Subcutaneous abdominal adipose tissue (tissue), 5 donors: ENCODE results near the gene CCDC93.

Experiments used
- H3K27ac ChIP-seq: one replicate; pipeline ENCODE4 v1.7.0; 2013; ENCODE audit warnings: low read depth, mild to moderate bottlenecking, inconsistent platforms, low read length, moderate library complexity
- H3K27me3 ChIP-seq, 5 donors: one replicate each; pipeline ENCODE4 v1.7.0; 2013; ENCODE audit warnings: low read length in 5 of 5, inconsistent platforms in 1 of 5; ENCODE audit not compliant: control insufficient read depth in 5 of 5, insufficient read depth in 4 of 5
- H3K36me3 ChIP-seq, 5 donors: one replicate each; pipeline ENCODE4 v1.7.0; 2013; ENCODE audit warnings: low read length in 5 of 5; ENCODE audit not compliant: control insufficient read depth in 5 of 5, insufficient read depth in 5 of 5
- H3K4me1 ChIP-seq, 5 donors: one replicate each; pipeline ENCODE4 v1.7.0; 2013; ENCODE audit warnings: low read length in 5 of 5, mild to moderate bottlenecking in 3 of 5, moderate library complexity in 1 of 5; ENCODE audit not compliant: control insufficient read depth in 5 of 5, insufficient read depth in 5 of 5
- H3K4me3 ChIP-seq, 5 donors: one replicate each; pipeline ENCODE4 v1.7.0; 2013; ENCODE audit warnings: low read length in 5 of 5, low read depth in 1 of 5
- H3K9ac ChIP-seq, 5 donors: one replicate each; pipeline ENCODE4 v1.7.0; 2013; ENCODE audit warnings: low read length in 5 of 5, mild to moderate bottlenecking in 4 of 5, moderate library complexity in 3 of 5
- H3K9me3 ChIP-seq, 5 donors: one replicate each; pipeline ENCODE4 v1.7.0; 2013; ENCODE audit warnings: low read length in 5 of 5; ENCODE audit not compliant: control insufficient read depth in 5 of 5
- donor health status: healthy.
- donor health status: healthy.
- donor health status: healthy.
- donor health status: healthy.
- donor health status: healthy.

Gene CCDC93

DNA sequence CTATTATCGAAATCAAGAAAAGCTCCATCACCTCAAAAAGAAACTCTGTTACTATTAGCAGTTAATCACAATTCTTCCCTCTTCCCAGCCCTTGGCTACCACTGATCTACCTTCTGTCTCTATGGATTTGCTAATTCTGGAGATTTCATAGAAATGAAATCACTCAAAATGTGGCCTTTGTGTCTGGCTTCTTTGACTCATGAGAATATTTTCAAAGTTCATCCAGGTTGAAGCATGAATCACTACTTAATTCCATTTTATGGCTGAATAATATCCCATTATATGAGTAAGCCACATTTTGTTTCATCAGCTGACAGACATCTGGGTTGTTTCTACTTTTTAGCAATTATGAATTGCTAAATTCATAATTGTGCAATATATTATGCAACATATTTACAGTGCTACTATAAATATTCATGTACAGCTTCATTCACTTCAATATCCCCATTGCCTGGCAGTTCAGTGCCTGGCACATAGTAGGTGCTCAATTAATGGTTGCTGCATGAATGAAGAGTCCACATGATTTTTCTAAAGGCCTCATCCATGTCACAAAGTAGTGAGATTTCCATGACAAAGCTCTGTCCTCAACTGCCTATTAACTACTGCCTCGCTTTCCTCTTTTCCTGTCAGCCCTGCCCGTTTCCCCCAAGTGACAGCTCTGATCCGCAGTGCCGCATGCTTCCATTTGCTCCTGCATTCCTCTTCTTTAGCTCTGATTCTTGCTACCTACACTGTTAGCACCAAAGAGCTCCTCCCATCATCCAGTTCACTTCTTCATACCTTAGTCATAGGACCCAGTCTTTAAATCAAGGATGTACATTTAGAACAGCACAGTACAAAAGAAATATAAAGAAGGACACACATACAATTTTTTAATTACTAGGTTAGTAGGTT is 32.8 kb downstream of the CCDC93 start:
- Histone ChIP-seq H3K27me3 (no peaks in the 10 kb centered on the region), H3K9ac (peak overlapping the region in 1 of 5 donors; percentile 43), H3K4me1 (peaks cover 0 to 18% (median 12%) of the 10 kb centered on the region in 5 donors), H3K36me3 (peaks cover 10 to 50% (median 28%) of the 10 kb centered on the region in 5 donors), H3K27ac (peak overlapping the region; percentile 88), H3K9me3 (no peaks in the 10 kb centered on the region), H3K4me3 (no peak overlapping the region)

DNA sequence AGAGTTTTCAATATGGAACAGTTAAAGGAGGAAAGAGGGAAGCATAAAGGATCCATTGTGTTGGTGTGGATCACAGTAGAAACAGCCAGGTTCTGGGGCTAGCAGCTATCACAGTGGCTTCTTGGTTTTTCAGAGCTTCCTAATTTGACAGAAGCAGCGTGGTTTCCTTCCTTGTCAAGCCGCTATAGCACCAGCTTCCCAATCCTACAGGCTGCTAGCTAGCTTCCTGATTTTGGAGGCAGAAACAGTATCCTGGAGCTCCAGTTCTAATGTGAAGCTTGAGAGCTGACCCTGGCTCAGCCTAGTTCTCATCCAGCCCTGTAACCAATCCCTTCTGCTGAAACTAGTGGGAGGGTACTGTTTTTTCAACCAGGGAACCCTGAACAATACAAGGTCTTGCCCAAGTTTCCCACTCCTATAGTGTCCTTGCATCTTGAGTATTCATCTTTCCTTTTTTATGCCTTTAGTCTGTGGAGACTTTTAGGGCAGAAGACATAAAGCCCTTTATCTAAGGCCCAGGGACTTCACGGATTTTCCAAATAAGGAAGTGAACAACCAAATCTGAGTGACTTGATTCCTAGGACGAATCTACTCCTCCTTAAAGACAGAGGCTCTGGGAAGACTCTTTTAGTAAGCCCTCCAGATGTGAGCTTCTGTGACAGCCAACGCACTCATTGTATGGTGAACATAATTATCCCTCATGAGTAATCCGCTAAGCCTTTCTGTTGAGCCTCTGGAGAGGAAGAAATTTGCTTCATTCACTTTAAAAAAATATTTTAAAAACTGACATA is 33.8 kb downstream of the CCDC93 start:
- H3K9me3 ChIP-seq, result no peaks in the 10 kb centered on the region
- peak overlapping the region in 2 of 5 donors; percentile 19 to 33 for H3K9ac ChIP-seq
- H3K27me3 ChIP-seq, result no peaks in the 10 kb centered on the region
- peaks cover 10 to 54% (median 33%) of the 10 kb centered on the region in 5 donors for H3K36me3 ChIP-seq
- no peak overlapping the region for H3K4me3 ChIP-seq
- peaks cover 0 to 18% (median 12%) of the 10 kb centered on the region in 5 donors for H3K4me1 ChIP-seq
- peak overlapping the region; percentile 88 for H3K27ac ChIP-seq

DNA sequence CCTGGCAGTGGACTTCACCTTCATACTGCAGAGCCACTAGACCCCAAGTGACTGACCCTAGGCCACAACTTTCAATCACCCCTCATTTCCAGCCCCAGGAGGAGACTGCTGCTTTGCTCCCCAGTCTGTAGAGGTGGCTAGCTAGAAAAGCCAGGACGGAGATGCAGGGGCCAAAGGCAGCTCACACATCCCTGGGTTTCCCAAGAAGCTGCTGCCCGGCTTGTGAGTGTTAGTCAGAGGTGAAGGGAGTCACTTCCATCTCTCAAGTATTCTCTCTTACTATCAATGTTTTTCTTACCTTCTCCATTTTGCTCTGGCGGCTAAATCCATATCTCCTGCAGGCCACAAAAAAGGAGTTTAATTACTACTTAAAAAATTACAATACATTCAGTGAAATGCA is 36.2 kb downstream of the CCDC93 start:
- Histone ChIP-seq H3K27ac (no peak overlapping the region), H3K9me3 (no peaks in the 10 kb centered on the region), H3K4me1 (peaks cover 0 to 18% (median 12%) of the 10 kb centered on the region in 5 donors), H3K9ac (no peak overlapping the region), H3K4me3 (no peak overlapping the region), H3K36me3 (peaks cover 10 to 60% (median 46%) of the 10 kb centered on the region in 5 donors), H3K27me3 (no peaks in the 10 kb centered on the region)

DNA sequence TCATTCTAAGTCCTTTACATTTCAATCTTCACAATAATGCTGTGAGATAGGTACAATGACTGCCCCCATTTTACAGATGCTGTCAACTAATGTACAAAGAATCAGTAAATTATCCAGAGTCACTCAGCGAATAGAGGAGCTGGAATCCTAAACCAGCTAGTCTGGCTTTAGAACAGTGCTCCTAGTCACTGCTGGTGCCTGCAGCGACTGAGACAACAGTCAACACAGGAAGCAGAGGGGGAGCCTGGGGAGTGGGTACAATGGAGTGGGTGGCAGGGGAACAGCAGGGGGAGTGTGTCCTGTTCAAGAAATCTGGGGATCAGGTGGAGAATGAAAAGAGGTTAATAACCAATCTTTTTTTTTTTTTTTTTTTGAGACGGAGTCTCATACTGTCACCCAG is 37.3 kb downstream of the CCDC93 start:
- Histone ChIP-seq H3K4me3 (no peak overlapping the region), H3K36me3 (peaks cover 22 to 67% (median 57%) of the 10 kb centered on the region in 5 donors), H3K4me1 (peaks cover 0 to 18% (median 9%) of the 10 kb centered on the region in 5 donors), H3K9me3 (no peaks in the 10 kb centered on the region), H3K27ac (no peak overlapping the region), H3K27me3 (no peaks in the 10 kb centered on the region), H3K9ac (no peak overlapping the region)

DNA sequence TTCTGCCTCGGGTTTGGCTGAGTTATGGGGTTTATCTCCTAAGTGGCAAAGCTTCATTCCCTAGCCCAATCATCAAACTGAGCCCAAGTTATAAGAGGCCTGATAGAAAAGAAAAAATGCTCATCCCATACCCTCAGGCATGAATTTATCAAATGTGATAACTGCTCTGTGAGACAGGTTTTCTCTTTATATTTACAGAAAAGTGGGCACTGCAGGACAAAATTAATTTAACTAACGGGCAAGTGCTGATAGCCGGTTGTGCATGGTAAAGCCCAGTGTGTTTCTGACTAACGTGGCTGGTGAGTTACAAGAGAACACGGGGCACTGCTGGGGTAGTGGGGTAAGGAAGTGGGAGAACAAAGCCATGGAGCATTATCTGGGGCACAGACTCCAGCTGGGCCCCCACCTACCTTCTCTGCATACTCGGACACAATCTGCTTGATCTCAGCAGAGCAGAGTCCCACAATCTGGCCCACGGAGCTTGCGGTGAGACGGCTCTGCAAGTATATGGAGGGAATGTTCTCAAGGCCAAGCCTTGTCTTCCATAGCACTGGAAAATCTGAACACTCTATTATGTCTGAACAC is 40.3 kb downstream of the CCDC93 start:
- no peak overlapping the region for H3K4me3 ChIP-seq
- no peaks in the 10 kb centered on the region for H3K9me3 ChIP-seq
- H3K9ac ChIP-seq, result no peak overlapping the region
- H3K27ac ChIP-seq, result no peak overlapping the region
- H3K27me3 ChIP-seq, result no peaks in the 10 kb centered on the region
- no peaks in the 10 kb centered on the region for H3K4me1 ChIP-seq
- H3K36me3 ChIP-seq, result peaks cover 29 to 83% (median 72%) of the 10 kb centered on the region in 5 donors

DNA sequence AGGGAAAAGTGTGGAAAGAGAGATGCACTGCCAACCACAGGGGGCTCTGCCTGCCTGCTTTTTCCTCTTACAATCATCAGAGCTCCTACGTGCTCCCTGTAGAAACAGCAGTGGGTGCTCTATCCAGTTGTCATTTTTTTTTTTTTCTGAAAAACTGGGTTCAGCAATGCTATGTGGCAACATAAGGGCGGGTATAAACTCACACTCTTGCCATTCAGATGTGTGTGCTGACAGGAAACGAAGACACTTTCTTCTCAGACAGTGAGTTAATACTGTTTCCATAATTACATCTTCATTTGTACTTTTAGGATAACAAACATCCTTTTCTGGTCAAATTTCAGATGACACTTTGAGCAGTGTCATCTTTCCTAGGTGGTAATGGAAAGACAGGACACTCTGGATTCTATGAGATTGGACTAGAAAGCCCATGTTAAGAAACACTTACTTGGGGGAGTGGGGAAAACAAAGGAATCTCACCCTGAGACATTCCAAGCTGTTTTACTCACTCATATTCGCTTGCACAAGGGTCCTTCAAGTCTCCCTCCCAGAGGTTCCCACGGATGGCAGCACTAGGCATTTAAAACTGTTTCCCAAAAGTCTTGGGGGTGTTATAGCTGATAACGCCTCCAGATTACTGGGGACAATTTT is 41.3 kb downstream of the CCDC93 start:
- Histone ChIP-seq H3K27me3 (no peaks in the 10 kb centered on the region), H3K36me3 (peaks cover 33 to 87% (median 68%) of the 10 kb centered on the region in 5 donors), H3K9ac (no peak overlapping the region), H3K4me3 (no peak overlapping the region), H3K9me3 (no peaks in the 10 kb centered on the region), H3K27ac (no peak overlapping the region), H3K4me1 (no peaks in the 10 kb centered on the region)

DNA sequence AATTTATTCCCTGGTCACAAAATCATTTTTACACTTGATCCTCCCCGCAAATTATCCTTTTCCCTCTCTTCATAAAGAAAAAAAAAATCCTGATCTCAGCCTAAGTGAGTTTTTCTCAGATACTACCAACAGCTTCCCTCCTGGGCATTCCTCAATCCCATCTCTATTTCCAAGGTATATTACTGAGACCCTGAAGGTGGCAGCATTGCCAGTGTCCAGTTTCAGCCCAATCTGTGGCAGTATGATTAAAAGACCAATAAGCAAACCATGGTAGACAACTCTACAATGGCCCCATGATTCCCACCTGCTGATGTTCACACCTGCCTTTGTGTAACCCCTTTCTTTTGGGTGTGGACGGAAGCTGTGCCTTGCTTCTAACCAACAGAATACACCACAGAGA is 45.1 kb downstream of the CCDC93 start:
- no peaks in the 10 kb centered on the region for H3K4me1 ChIP-seq
- no peak overlapping the region for H3K4me3 ChIP-seq
- H3K27ac ChIP-seq, result no peak overlapping the region
- H3K36me3 ChIP-seq, result peaks cover 40 to 85% (median 60%) of the 10 kb centered on the region in 5 donors
- no peaks in the 10 kb centered on the region for H3K27me3 ChIP-seq
- no peaks in the 10 kb centered on the region for H3K9me3 ChIP-seq
- H3K9ac ChIP-seq, result no peak overlapping the region

DNA sequence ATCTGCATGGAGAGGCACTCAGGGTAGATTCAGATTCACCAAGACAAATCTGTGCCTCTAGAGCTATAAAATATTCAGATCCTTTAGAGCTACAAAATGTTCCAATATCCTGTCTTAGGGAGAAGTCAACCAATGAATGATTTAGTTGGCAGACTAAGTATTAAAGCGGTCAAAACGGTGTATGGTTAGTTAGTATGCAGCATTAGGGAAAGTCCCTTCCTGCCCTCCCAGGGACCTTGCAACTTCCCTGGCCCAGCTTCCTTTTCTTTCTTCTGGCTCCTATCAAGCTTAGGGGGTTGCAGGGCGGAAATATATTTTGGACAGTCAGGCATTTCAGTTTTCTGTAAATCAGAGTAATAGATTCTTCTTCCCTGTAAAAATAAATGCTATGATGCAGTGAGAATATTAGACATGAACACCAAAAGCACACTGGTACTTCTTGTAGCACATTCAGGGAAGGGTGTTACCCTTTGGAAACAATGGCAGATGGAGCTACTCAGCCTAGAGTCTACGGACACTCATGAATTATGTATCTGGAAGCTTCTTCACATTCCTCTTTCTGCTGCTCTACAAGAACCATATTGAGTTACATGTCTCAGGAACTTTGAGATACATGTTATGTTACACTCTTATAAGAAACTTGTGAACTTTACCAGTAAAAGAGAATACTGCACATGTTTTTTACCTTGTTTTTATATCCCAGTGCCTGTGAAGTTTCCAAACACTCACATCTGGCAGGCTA is 45.7 kb downstream of the CCDC93 start:
- Histone ChIP-seq H3K9me3 (no peaks in the 10 kb centered on the region), H3K4me1 (no peaks in the 10 kb centered on the region), H3K27me3 (no peaks in the 10 kb centered on the region), H3K9ac (no peak overlapping the region), H3K27ac (no peak overlapping the region), H3K4me3 (no peak overlapping the region), H3K36me3 (peaks cover 40 to 84% (median 56%) of the 10 kb centered on the region in 5 donors)

DNA sequence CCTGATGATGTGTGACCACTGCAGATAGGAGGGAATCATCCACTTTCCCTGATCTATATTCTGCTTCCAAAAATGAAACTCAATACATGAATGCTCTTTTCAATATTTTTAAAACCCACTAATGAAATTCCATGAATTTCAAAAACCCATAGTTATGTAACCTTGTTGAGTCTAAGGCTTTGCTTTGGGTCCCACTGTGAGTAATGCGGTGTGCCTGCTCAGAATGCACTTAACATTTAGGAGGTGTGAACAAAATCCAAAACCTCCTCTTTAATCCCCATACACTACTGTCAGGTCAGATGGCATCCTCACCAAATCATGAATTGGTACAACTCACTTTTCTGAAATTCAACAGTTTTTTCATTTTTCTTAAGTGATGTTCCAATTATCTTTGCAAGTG is 50.4 kb downstream of the CCDC93 start:
- Histone ChIP-seq H3K9ac (no peak overlapping the region), H3K4me3 (no peak overlapping the region), H3K4me1 (no peaks in the 10 kb centered on the region), H3K27me3 (no peaks in the 10 kb centered on the region), H3K27ac (no peak overlapping the region), H3K9me3 (no peaks in the 10 kb centered on the region), H3K36me3 (peaks cover 40 to 83% (median 50%) of the 10 kb centered on the region in 5 donors)
